SKM-1 (cell line): Measurements from ENCODE around the gene PRR33.

Source experiments
- DNase-seq: peaks from one replicate; lab custom pipeline; 2025; ENCODE audit not compliant: unreplicated experiment; lab: John Stamatoyannopoulos, UW

Gene PRR33

DNA sequence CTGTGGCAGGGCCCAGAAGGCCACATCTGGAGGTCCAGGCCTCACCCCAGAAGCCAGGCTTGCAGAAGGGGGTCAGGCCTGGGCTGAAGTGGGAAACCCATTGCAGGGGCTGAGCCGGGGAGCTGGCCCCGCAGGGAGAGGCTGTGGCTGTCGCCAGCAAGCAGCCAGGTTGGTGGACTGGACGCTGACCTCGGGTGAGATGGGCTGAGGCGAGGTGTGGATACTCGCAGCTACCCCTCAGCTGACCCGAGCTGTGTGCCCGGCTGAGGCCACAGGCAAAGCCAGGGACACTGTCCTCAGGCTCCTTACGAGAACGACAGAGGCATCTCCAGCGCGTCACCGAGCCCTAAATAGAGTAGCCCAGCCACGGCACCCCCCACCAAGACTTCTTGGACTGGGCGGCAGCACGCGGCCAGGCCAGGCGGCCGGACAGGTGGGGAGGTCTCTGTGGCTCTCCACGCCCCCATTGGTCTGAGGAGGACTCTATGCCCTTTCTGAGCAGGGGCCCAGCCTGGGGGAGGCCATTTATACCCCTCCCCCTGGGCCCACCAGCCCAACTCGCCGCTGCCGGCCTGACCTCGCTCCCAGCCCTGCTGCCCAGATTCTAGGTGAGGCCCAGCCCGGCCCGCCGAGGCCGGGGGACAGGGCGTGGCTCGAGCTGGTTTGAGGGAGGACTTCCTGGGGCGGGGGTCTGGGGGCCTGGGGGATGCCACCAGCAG is 53.1 kb downstream of the PRR33 start, which contains the start of gene TNNI2:
TSS of gene TNNI2 (plus strand) at position 556 of the 719 bp plus-strand sequence. CDS start 716 bp downstream, outside the sequence.
- no peak for DNase-seq
